HG02571 (cell line): ENCODE measurements around the gene UTRN.

Source experiments
- ATAC-seq: cut with Tn5 transposase; IDR thresholded peaks from one replicate; pipeline ENCODE4 v1.9.1; 2021; ENCODE audit warnings: mild to moderate bottlenecking, moderate library complexity; ENCODE audit not compliant: unreplicated experiment

Gene UTRN

GRCh38 chr6:144307880-144308279, 22.7 kb downstream of the UTRN start:
- no peak for ATAC-seq

GRCh38 chr6:144310765-144311164, 25.6 kb downstream of the UTRN start:
- no peak for ATAC-seq

- no peak for ATAC-seq
These were observed 26.2 kb downstream of the UTRN start for GRCh38 chr6:144311361-144311760.

GRCh38 chr6:144314003-144314485, 28.9 kb downstream of the UTRN start:
- no peak for ATAC-seq

- ATAC-seq = no peak
These were observed 29.4 kb downstream of the UTRN start for GRCh38 chr6:144314562-144314961.

- ATAC-seq = no peak
These were observed 30.3 kb downstream of the UTRN start for GRCh38 chr6:144315226-144315980.

GRCh38 chr6:144315981-144316861, 31.1 kb downstream of the UTRN start:
- ATAC-seq = no peak

GRCh38 chr6:144316862-144317195, 31.7 kb downstream of the UTRN start:
- no peak for ATAC-seq

GRCh38 chr6:144317736-144318135, 32.6 kb downstream of the UTRN start:
- ATAC-seq = no peak

- no peak for ATAC-seq
These were observed 34.1 kb downstream of the UTRN start for GRCh38 chr6:144319211-144319610.

- no peak for ATAC-seq
These were observed 35.6 kb downstream of the UTRN start for GRCh38 chr6:144320741-144321140.

- ATAC-seq = no peak
These were observed 36.9 kb downstream of the UTRN start for GRCh38 chr6:144321839-144322591.

GRCh38 chr6:144325232-144325631, 40.1 kb downstream of the UTRN start:
- no peak for ATAC-seq

GRCh38 chr6:144326393-144326792, 41.3 kb downstream of the UTRN start:
- ATAC-seq = no peak

GRCh38 chr6:144327081-144327480, 41.9 kb downstream of the UTRN start:
- no peak for ATAC-seq

GRCh38 chr6:144330017-144330987, 45.2 kb downstream of the UTRN start:
- ATAC-seq = no peak

GRCh38 chr6:144331491-144331969, 46.4 kb downstream of the UTRN start:
- ATAC-seq = no peak

- ATAC-seq = no peak
These were observed 47.0 kb downstream of the UTRN start for GRCh38 chr6:144332177-144332576.

GRCh38 chr6:144334150-144334708, 49.1 kb downstream of the UTRN start:
- ATAC-seq = peak; percentile 43
